ENCODE results near the gene HECTD3.

DNA sequence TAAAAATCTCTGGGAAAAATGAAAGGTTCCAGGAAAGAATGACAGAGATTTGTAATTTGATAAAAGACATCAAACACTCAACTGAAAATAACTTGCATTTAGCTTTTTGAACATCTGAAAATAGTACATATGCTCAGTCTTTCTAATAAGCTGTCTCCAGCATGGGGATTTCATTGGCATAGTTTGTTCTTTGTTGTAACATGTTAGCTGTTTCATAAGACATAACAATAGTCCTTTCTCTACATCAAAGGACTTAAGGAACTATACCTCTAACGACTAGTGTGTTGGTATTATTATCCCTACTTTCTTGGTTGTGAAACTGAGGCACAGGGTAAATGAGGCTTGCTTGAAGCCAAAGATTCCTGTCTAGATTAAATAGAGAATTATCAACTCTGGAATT is 46.7 kb downstream of the HECTD3 start:
- TF ChIP-seq CTCF (optimal IDR thresholded peaks at IDR 0.05 in 1 of 3, IDR thresholded peaks at IDR 0.05 in 1 of 3, conservative IDR thresholded peaks at IDR 0.05 in 1 of 3; ENCODE audit: extremely low read depth in 1 of 3, insufficient read depth in 2 of 3, low read length in 3 of 3) = no peak
- no peak for TF ChIP-seq EZH2 (IDR thresholded peaks at IDR 0.05; ENCODE audit: low read length)

All from keratinocyte (primary cell).